HuH-7 (cell line): ENCODE data around the gene TNNT3.
A peak's percentile ranks its signal among the peaks of the same experiment; 100 is the strongest.
"Not testable (repeated sequence)": the region's sequence is repeated elsewhere in the genome, so short reads cannot be mapped to it uniquely, and the experiment has no call there.

ENCODE experiments used
- DNase-seq: peaks from one replicate; pipeline ENCODE4 v3.0.0; 2011; ENCODE audit warnings: low spot score

TNNT3 gene

DNA sequence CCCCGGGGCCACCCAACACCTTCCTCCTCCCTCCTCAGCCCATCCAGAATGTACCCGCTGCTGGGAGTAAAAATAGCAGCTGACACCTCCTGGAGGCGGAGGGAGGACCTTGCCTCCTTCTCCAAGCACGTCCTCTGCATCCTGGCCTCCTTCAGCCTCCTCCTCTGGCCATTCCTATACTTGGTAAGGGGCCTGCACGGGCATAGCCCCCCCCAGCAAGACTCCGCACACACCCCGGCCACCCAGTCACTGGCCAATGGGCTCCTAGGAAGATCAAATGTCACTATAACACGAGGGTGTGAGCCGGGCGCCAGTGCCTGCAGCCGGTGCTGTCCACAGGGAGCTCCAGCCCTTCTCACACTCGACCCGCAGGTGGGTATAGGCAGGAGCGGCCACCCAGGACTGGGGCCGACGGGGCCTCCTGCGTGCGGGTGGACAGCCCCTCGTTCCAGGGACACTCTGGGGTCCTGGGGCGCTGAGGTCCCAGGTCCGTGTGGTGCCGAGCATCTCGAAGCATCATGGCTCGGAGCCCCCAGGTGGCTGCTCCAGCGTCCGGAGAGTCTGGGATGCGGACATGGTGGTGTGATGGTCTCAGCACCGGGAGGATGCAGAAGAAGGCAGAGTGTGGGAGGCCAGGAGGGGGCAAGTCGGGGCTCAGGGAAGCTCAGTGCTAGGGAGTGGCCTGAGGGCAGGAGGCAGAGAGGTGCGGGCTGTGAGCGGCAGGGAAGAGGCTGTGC, at the start of gene TNNT3:
Gene TNNT3 (plus strand): TSS at position 313 of the 737 bp plus-strand sequence. CDS start 3,172 bp downstream, outside the sequence.
- no peak for DNase-seq

DNA sequence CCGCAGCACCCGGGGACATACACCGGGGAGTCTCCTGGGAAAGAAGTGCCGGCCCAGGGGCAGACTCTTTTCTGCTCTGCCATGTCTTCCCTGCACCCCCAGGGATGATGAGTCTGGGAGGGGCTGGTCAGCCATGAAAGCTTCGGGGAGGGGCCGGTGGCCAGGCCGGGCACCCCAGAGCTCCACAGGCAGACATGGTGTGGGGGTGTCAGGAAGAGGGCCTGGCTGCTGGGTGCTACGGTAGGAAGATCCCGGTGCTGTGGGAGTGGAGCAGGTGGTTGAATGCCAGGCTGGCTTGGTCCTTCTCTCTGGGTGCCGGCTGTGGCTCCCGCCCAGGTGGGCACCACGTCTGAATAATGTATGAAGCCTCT, 49.2 kb upstream of the TNNT3 start:
- DNase-seq: no peak

DNA sequence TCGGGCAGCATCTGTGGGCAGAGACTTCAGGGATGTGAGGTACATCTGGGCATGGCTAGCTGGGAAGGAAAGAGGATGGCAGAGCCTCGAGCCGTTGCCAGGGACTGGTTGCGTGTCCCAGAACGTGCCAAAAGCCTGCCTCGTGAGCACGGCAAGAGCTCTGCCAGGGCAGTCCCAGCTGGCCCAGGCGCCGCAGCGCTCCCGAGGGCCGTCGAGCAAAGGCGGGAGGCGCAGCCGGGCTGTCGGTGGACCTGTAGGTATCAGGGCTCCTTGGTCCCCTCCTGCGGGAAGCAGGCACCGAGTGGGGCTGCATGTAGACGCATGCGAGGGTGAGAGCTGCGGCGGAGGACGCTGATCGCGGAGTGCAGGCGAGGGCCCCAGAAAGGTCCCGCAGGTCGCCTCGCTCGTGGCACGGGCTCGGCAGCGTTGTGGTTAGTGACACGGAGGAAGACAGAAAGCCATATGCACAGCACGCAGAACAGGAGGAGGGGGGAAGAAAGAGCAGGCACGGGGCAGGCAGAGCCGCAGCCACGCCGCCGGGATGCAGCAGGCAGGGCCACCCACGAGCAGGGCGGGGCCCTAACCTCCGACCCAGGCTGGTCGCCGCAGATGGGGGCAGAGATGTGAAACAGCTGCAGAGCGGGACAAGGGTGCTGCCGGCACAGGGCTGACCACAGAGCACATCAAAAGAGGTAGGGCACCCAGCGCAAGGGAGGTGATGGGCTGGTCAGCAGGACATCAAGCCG, 48.6 kb upstream of the TNNT3 start:
- DNase-seq: no peak

DNA sequence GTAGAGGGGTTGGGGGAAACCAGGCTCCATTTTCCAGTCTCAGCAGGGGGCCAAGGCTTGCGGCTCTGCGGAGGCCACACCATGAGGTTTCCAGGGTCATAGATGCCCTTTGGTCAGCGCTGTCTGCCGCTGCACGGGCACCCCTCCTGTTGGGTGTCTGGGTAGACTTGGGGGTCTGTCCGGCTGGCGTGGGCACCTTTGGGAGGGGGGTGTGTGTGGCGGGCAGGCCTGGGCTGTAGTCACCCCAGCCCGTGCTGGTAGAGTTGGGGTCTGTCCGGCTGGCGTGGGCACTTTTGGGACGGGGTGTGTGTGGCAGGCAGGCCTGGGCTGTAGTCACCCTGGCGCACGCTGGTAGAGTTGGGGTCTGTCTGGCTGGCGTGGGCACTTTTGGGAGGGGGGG, 48.0 kb upstream of the TNNT3 start:
- no peak for DNase-seq

DNA sequence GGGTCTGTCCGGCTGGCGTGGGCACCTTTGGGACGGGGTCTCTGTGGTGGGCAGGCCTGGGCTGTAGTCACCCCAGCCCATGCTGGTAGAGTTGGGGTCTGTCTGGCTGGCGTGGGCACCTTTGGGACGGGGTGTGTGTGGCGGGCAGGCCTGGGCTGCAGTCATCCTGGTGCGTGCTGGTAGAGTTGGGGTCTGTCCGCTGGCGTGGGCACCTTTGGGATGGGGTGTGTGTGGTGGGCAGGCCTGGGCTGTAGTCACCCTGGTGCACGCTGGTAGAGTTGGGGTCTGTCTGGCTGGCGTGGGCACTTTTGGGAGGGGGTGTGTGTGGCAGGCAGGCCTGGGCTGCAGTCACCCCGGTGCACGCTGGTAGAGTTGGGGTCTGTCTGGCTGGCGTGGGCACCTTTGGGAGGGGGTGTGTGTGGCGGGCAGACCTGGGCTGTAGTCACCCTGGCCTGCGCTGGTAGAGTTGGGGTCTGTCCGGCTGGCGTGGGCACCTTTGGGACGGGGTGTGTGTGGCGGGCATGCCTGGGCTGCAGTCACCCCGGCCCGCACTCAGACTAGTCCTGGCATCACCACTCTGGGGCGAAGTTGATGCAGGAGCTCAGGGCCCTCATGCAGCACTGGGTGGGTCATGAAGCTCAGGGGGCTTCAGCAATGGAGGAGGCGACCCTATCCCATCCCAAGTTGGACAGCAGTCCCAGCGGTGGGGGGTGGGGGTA, 47.1 kb upstream of the TNNT3 start:
- no peak for DNase-seq

DNA sequence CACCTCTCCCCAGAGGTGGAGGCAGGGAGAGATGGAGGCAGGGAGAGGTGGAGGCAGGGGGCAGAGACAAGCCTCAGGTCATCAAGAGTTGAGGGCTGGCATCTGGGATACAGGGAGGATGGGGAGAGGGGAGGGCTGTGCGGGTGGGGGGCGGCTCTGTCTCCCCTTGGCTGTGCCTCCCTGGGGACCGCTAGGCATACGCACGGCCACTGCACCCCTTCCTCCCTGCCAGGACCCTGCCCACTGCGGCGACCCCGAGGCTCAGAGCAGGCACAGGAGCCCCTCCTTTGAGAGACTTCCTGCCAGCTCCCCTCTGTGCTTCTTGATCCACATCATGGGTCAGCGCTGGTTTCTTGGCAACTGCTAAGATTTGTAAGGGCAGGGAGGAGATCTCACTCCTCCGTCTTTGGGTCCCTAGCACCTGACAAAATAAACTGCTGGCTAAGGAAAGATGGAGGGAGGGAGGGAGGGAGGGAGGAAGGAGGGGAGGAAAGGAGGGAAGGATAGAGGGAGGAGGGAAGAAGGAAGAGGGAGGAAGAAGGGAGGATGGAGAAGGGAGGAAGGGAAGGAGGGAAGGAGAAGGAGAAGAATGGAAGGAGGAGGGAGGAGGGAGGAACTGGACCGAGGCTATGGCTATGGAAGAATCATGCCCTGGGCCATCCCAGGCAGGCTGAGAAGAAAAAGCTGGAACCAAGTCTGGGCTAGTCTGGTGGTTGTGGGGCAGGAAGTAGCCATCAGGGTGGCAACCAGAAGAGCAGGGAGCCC, 46.3 kb upstream of the TNNT3 start:
- no peak for DNase-seq

DNA sequence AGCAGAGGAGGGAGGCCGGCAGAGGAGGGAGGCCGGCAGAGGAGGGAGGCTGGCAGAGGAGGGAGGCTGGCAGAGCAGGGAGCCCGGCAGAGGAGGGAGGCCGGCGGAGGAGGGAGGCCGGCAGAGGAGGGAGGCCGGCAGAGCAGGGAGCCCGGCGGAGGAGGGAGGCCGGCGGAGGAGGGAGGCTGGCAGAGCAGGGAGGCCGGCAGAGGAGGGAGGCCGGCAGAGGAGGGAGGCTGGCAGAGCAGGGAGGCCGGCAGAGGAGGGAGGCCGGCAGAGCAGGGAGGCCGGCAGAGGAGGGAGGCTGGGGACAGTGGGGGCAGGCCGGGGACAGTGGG, 45.7 kb upstream of the TNNT3 start:
- not testable (repeated sequence) for DNase-seq

DNA sequence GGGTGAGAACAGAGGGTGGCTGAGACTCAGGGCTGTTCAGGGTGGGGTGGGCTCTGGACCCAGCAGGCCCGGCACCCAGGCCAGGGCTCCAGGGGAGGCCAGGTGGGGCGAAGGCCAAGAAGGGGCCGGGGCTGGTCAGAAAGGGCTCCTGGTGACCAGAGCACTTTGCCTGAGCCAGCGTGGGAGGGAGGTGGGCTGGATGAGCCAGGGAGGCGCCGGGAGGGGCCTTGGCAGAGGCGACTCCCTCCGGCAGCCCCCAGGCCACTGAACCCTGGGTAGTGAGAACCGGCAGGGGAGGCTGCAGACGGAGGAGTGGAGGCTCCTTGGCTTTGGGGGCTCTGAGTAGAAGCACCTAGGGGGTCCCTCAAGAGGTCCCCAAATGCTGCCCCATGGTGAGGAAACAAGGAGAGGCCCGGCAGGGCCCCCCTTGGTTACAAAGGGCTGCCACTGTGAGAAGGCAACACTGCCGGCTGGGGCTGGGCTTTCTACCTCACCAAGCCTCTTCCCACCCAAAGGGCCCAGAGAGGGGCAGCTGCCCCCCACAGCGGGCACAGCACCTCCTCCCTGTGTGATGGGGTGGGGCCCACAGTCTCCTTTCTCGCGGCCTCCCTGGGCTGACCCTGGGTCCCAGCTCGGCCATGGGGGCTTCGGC, 44.9 kb upstream of the TNNT3 start:
- DNase-seq: not testable (repeated sequence)

DNA sequence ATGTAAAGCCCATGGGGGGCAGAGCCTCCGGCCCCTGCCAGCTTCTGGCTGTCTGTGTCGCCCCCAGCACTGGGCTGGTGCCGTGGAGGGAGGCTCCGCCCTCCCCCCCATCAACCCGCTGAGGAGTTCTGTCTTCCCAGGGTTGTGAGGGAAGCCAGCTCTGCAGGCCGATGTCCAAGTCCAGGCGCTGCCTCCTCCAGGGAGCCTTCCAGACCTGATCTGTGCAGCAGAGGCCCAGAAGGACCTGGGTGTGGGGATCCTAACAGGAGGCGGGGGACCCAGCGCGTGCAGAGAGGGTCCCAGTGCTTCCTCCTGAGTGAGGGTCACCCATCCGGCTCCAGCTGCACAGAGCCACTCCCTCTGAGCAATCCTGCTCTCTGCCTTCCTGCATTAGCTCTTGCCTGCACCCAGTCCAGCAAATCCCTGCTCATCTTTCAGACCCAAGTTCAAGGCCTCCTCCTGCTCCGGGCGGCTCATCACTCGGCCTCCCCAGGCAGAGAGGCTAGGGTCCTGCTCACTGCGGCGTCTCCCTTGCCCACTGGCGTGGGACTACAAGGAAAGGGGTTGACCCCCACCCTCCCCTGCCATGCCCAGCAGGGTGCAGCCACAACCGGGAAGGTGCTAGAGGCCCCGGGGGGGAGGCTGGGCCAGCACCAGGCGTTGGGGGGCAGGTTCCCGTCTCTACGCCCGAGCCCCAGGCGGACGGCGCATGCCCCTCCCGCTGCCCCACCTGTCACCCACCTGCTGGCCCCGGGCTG, 44.2 kb upstream of the TNNT3 start:
- no peak for DNase-seq

DNA sequence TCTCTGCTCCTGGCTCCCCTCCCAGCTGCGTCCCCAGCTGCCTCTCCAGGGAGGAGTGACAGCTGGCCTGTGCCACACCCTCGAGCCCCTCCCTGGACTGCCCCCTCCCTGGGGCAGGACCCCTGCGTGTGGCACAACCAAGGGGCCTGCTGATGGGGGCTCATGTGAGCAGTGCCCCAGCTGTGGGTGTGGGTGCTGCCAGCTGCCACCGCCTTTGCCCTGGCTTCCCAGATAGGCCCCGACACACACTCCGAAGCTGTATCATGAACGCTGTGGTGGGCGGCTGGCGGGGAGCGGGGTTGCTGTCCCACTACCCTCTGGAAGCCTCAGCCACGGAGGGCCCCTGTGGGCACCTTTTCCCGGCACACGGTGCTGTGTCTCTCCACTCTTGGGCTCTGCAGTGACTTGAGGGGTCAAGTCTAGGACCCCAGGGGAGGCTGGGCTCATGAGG, 43.6 kb upstream of the TNNT3 start:
- not testable (repeated sequence) for DNase-seq

DNA sequence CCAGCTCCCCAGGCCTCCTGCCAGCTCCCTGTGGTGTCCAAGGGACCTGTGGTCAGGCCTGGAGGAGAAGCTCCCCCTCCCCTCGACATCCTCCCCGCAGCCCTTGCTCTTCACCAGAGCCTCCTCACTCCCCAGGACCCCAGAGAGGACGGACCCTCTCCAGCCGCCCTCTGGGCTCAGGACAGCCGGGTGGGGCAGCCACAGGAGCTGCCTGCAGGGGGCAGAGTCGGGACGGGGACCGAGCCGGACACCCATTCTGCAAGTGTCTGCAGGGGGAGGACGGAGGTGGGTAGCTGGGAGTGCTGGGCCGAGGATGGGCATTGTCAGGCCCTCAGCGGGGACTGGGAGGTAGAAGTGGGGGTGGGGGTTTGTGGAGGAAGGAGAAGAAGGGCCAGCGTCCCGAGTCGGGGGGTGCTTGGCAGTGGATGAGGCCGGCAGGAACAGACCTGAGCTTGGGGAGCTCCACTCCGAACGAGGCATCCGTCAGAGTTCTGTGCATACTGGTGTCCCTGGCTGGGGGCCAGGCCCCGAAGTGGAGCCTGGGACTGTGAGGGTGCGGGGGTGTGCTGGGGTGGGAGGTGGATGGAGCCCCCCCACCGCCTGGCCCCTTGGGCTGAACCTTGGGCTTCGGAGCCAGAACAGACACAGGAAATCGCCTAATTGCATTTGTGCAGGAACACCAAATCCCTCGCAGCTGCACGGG, 43.0 kb upstream of the TNNT3 start:
- peak; percentile 96 for DNase-seq

DNA sequence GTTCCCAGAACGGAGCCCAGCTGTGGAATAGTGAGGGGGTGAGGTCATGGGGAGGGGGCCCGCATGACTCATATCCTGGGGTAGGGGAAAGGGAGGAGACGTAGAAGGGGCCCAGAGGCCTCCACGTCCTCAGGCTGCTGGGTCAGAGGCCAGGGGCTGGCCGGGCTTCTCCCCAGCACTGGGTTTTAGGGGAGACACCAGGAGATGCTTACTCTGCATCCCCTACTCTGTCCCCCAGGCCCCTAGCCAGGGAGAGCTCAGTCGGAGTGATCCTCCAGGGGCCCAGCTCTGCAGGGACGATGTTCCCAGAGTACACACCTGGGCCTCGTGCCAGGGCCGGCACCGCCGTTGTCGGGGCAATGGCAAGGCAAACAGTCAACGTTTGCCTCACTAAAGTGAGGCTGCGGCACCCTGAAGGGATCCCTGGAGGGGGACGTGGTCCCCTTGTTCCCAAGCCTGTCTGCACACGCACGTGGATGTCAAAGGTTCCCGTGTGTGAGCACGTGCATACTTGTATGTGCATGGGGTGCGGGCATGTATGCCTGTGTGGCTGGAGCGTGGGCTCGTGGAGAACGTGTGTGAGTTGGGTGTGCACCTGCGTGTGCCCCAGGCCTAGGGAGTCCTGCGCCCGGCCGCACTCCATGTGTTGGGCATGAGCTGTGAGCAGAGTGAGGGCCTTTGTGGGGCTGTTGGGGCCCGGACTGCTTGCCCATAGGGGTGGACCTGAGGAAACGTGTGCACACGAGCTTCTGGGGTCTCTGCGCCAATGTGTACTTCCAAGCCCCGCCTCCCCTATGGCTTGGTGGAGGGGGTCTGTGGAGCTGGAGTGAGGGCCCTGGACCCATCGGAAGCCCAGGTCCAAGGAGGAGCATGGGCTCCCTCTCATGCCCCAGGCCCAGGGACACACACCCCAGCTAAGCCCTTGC, 42.0 kb upstream of the TNNT3 start:
- DNase-seq: no peak

DNA sequence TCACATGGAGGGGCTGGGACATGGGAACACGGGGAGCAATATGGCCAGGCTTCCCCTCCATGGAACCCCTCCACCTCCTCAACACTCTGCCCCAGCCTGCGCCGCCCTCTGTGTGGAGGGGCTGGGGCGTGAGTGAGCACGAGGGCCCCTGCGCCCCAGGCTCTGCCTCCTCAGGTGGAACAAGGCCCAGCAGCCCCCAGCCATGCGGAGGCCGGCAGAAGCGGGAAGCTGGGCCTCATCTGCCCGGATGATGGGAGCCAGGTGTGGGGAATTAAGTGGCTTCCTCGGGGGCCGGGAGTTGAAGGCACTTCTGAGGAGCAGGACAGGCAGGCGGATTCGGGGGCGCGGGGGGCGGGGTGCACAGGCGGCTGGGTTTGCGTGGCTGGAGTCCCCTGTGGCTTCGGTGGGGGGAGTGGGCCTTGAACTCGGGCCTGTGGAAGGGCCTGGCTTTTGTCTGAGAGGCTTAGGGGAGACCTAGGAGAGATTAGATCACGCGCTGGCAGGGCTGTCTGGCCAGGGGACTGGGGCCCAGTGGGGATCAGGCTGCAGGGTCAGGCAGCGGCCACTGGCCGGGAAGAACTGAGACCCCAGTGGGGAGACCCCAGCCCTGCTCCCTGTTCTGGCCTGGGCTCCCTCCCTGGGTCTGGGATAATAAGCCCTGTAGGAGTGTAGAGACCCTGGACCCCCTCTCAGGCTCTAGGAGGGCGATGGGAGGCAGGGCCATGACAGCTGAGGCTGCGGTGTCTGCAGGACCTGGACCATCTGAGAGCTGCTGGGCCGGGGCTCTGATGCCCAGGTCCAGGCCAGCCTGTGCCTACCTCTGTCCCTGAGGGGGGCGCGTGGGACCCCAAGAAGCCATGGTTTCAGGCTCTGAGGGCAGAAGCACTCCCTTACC, 41.1 kb upstream of the TNNT3 start:
- no peak for DNase-seq

DNA sequence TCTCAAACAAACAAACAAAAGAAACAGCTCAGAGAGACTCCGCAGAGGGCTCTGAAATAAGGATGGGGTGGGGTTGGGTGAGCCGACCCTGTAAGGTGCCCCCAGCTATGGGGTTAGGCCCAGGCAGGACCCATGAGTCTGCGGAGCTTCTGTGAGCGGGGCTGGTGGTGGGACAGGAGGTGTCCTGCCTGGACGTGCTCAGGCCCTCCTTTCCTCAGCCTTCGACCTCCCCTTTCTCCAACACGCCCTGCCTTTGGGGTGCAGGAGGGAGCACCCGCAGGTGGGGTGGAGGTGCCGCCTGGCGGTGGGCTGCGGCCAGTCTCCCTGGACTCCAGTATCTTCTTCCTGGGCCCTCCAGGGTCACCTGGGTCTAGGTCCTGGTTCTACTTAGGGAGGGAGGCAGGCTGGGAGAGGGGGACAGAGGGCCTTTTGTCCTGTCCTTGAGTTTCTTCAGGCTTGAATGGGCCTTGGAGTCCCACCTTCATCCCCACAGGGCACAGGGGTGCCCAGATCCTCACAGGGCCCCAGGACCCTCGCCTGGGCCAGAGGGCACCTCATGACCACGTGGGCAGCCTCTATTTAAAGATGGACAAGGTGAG, 40.1 kb upstream of the TNNT3 start:
- no peak for DNase-seq

DNA sequence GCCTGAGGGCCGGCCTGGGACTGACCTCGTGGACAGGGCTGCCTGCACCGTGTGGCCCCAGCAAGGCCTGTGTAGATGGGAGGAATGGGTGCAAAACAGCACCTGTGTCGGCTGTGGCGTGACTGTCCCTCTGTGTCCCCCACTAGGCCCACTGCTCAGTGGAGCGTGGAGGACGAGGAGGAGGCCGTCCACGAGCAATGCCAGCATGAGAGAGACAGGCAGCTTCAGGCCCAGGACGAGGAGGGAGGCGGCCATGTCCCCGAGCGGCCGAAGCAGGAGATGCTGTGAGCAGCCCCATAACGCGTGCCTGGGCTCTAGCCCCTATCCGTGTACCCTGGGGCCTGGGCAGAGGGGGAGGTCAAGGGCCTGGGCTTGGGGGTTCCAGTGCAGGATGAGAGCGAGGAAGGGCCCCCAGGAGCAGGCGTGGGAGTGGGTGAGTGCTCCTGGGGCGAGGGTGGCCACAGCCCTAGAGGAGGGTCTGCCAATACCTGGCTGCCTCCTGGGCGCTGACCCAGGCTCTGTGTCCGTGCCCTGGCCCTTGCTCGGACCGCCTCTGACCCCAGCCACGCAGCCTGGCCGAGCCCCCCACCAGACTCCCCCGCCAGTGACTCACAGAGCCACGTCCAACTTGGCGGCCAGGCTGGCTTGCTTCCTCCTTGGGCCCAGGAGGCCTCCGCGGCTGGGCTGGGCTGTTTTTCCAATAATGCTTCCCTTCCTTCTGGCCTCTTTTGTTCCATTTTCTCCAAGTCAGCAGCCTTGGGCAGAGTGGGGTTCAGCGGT, 39.4 kb upstream of the TNNT3 start:
- DNase-seq: no peak

DNA sequence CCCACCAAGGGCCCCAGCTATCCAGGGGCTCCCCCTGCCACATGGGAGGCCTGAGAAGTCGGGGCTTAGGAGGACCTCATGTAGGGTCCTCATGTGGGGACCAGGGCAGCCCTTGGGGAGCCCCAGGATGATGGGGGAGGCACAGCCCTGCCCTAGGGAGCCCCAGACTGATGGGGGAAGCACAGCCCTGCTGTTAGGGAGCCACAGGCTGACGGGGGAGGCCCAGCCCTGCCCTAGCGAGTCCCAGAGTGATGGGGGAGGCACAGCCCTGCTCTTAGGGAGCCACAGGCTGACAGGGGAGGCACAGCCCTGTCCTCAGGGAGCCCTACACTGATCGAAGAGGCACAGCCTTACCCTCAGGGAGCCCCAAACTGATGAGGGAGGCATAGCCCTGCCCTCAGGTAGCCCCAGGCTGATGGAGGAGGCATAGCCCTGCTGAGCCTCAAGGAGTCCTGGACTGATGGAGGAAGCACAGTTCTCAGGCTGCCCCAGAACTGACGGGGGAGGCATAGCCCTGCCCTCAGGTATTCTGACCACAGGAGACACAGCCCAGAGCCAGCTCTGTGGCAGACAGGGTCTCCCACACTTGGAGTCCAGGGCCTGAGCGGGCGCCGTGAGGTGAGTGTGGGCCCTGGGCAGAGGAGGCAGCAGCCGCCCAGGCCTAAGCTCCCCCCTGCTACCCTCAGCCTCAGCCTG, 38.6 kb upstream of the TNNT3 start:
- DNase-seq: no peak
